HG02973 (cell line): ENCODE results near the gene MYADML2.
"Not testable (repeated sequence)": the region's sequence is repeated elsewhere in the genome, so short reads cannot be mapped to it uniquely, and the experiment has no call there.

Source experiments
- ATAC-seq: cut with Tn5 transposase; IDR thresholded peaks from one replicate; pipeline ENCODE4 v1.9.1; 2021; ENCODE audit warnings: moderate library complexity; ENCODE audit not compliant: unreplicated experiment

The MYADML2 gene

GRCh38 chr17:81947189-81947588 lies at the start of gene MYADML2:
TSS of gene MYADML2 (minus strand) at chr17:81947233. CDS start at chr17:81941741, 5,492 bp downstream.
- no peak for ATAC-seq

- ATAC-seq, result no peak
These were observed 49.3 kb upstream of the MYADML2 start for GRCh38 chr17:81996232-81996756.

GRCh38 chr17:81995463-81996231 lies 48.6 kb upstream of the MYADML2 start:
- no peak for ATAC-seq

- no peak for ATAC-seq
These were observed 47.8 kb upstream of the MYADML2 start for GRCh38 chr17:81994593-81995462.

GRCh38 chr17:81993729-81994592 lies 46.9 kb upstream of the MYADML2 start:
- no peak for ATAC-seq

- ATAC-seq, result no peak
These were observed 45.5 kb upstream of the MYADML2 start for GRCh38 chr17:81992306-81993102.

GRCh38 chr17:81991684-81992305 lies 44.8 kb upstream of the MYADML2 start:
- no peak for ATAC-seq

- no peak for ATAC-seq
These were observed 44.0 kb upstream of the MYADML2 start for GRCh38 chr17:81990836-81991683.

- no peak for ATAC-seq
These were observed 40.2 kb upstream of the MYADML2 start for GRCh38 chr17:81987161-81987770.

GRCh38 chr17:81986606-81987005 lies 39.6 kb upstream of the MYADML2 start:
- no peak for ATAC-seq

- no peak for ATAC-seq
These were observed 37.9 kb upstream of the MYADML2 start for GRCh38 chr17:81984773-81985410.

GRCh38 chr17:81983639-81984373 lies 36.8 kb upstream of the MYADML2 start:
- no peak for ATAC-seq

- ATAC-seq, result no peak
These were observed 36.1 kb upstream of the MYADML2 start for GRCh38 chr17:81983011-81983638.

- not testable (repeated sequence) for ATAC-seq
These were observed 34.5 kb upstream of the MYADML2 start for GRCh38 chr17:81981511-81981910.

- ATAC-seq, result no peak
These were observed 33.8 kb upstream of the MYADML2 start for GRCh38 chr17:81980707-81981343.

GRCh38 chr17:81980122-81980521 lies 33.1 kb upstream of the MYADML2 start:
- no peak for ATAC-seq
